K562 treated with DMSO at 1 percent for 48 hours (cell line): ENCODE measurements around the gene CAPG. TPM values are rescaled to one million over a fixed set of nuclear protein-coding genes. Genes with fewer than 3 reads are reported as not detected.

Experiments used
- total RNA-seq: library from RNA; unstranded; fragments of 300-600 nt; gene quantifications from 2 replicates; pipeline ENCODE4 v1.2.3, GENCODE V29; 2022; ENCODE audit warnings: low replicate concordance; ENCODE audit errors: extremely low read depth

The CAPG gene, protein sequence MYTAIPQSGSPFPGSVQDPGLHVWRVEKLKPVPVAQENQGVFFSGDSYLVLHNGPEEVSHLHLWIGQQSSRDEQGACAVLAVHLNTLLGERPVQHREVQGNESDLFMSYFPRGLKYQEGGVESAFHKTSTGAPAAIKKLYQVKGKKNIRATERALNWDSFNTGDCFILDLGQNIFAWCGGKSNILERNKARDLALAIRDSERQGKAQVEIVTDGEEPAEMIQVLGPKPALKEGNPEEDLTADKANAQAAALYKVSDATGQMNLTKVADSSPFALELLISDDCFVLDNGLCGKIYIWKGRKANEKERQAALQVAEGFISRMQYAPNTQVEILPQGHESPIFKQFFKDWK
- total RNA-seq = not detected in 2 replicates

DNA sequence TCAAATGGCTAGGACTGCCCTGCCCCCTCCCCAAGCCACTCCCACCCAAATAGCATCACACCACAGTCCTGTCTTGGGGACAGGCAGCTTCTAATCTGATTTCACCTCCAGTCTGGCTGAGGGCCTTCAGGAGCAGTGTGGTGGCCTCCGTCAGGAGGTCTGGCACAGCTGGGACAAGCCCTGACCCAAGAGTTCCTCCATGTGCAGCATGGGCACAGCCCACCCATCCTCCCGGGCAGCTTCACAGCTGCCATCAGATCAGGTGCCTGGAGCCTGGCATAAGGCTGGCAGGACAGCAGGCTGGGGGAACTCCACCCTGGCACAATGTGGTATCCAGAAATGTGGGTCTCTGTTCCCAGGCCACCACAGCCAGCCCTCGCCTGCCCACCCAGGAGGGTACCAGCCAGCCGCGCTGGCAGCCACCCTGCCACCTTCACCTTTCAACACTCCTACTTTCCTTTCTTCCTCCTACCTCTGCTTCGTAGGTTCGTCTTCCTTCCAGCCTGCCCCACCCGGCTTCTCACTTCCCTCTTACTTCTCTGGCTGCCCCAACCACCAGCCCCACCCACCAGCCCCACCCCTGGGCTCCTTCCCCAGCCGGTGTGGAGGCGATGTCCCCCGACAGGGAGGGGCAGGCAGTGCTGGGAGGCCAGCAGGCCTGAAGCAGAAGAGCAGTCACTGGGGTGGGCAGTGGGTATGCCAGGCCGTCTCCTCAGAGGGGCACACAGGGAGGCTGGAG is at the start of gene CAPG:
Gene CAPG (minus strand): TSS at position 522 of the 739 bp plus-strand sequence. CDS start 8,221 bp downstream, outside the sequence.

DNA sequence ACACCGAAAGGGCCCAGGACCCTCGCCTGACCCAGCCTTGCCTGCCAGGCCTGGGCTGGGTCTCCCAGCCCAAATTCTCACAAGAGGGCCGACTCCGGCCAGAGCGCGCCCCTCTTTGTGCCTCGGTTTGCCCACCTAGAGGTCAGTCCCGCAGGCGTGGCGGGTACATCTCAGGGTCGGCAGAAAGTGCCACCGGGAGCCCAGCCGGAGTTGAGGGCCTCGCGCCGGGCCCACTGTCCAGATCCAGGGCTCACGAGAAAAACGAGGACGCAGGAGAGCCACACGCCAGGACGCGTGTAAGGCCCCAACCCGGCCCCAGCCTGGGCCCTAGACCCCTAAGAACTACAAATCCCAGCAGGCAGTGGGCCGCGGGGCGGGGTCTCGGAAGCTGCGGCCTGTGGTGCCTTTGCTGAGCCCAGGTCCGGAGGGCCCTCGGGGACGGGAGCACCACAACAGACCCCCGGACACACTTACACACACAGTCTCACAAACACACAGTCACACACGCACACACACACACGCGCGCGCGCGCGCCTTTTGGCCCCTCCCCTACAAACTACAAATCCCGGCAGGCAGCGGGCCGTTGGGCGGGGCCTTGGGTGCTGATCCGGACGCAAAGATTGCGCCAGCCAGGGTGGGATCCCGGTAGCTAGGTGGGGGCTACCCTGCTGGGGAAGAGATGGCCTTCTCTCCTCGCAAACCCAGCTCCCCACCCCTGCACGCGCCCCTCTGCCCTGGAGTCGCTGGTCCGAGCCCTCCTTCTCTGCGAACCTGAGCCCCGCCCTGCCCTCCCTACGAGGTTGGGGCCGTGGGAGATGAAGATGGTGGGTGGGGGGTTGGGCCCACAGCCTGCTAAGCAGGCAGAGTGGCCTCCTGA is 8.2 kb upstream of the CAPG start, which contains the start of gene SH2D6:
Gene SH2D6 (plus strand): TSS at position 583 of the 877 bp plus-strand sequence. CDS start 10,752 bp downstream, outside the sequence.

DNA sequence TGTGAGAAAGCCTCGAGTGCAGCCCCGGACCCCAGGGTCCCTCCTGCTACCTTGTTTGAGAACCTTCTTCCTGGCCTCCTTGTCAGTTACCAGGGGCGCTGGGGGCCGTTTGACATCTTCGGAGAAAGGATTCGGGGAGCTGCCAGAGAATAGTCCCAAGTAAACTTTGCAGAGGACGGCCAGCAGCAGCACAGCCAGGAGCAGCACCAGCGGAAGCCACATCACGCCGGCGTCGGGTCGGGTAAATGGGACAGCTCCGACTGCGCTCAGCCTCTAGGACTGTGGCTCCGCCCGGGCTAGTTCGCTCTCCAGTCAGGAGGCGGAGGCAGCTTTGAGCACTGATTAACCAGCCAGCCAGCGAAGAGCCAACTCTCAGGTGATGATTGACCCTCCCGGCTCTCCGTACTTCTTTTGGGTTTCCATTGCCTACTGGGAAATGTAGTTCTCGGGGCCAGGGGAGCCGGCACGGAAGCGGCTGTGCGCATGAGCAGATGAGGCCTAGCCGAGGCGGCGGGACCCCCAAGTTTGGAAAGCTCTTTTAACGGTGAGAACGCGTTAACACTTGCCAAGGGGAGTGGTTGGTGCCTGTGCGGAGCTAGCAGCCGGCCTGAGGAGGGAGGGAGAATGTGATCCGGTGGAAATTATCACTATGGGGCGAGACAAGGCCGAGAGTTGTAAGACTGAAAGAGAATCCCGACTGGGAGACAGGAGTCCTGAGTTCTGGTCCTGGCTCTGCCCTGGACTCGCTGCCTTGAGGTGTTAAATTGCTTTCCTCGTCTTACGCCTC is 55.7 kb downstream of the CAPG start, which contains the start of the genes ELMOD3 and RETSAT:
Gene ELMOD3 (plus strand): TSS at position 484 of the 787 bp plus-strand sequence. CDS start 2,430 bp downstream, outside the sequence.
Gene RETSAT (minus strand): TSS at position 243 of the 787 bp plus-strand sequence. CDS start 21 bp downstream, at position 222.

Other genes with a start within 250 kb of the CAPG start
- gene TGOLN2, start 82.4 kb downstream of the CAPG start, total RNA-seq = 93.1 TPM in 1 of 2 replicates, not detected in the other
- gene RETSAT, start 55.8 kb downstream of the CAPG start, total RNA-seq = 438 TPM in 1 of 2 replicates, not detected in the other
- not detected in 2 replicates for gene ELMOD3, start 55.6 kb downstream of the CAPG start, total RNA-seq
- not detected in 2 replicates for gene SH2D6, start 8.3 kb upstream of the CAPG start, total RNA-seq
- not detected in 2 replicates for gene MAT2A, start 128.8 kb upstream of the CAPG start, total RNA-seq
- not detected in 2 replicates for gene GGCX, start 151.1 kb upstream of the CAPG start, total RNA-seq
- not detected in 2 replicates for gene VAMP8, start 167.2 kb upstream of the CAPG start, total RNA-seq
- not detected in 2 replicates for gene VAMP5, start 174.1 kb upstream of the CAPG start, total RNA-seq
- gene RNF181, start 185.4 kb upstream of the CAPG start, total RNA-seq = not detected in 2 replicates
- not detected in 2 replicates for gene TMEM150A, start 192.3 kb upstream of the CAPG start, total RNA-seq
- gene C2orf68, start 201.7 kb upstream of the CAPG start, total RNA-seq = not detected in 2 replicates
- gene USP39, start 205.8 kb upstream of the CAPG start, total RNA-seq = not detected in 2 replicates